CD4-positive, alpha-beta T cell (primary cell): ENCODE data around the gene OCRL. TPM values are rescaled to one million over a fixed set of nuclear protein-coding genes. Genes with fewer than 3 reads are reported as not detected.
A peak's percentile ranks its signal among the peaks of the same experiment; 100 is the strongest.

Experiments used
- ATAC-seq: fragments of 200-7000 bp; cut with Tn5 transposase; one replicate; pipeline ENCODE4 v1.10.0; 2022; ENCODE audit warnings: mild to moderate bottlenecking; ENCODE audit not compliant: poor library complexity
- CTCF ChIA-PET: fragments of 350-600 bp; sonication (Branson Sonifier 250); formaldehyde crosslinking; loops from one replicate; lab custom pipeline; 2021; ENCODE audit warnings: antibody characterized with exemption, inconsistent platforms; lab: Charles Lee
- POLR2A ChIA-PET: fragments of 350-600 bp; sonication (Branson Sonifier 250); formaldehyde crosslinking; loops from one replicate; lab custom pipeline; 2021; ENCODE audit warnings: antibody characterized with exemption, inconsistent platforms; lab: Charles Lee
- DNase-seq, 14 experiments: peaks; one replicate each; pipeline ENCODE4 v3.0.0-alpha.2; 2013 to 2020; ENCODE audit warnings: mixed read lengths in 2 of 14
- H3K27ac ChIP-seq, 2 donors: one replicate each; pipeline versions ENCODE4 v1.5.1 to v1.7.0; 2013; ENCODE audit warnings: low read length in 2 of 2, low read depth in 1 of 2, mild to moderate bottlenecking in 1 of 2
- H3K27me3 ChIP-seq, 2 experiments: 1 replicate in 1 of 2; 2 replicates in 1 of 2; pipeline versions ENCODE4 v1.6.1 to v1.7.0; 2013; ENCODE audit warnings: low read length in 2 of 2, control low read depth in 1 of 2, mild to moderate bottlenecking in 1 of 2, moderate library complexity in 1 of 2; ENCODE audit not compliant: insufficient read depth in 2 of 2, control insufficient read depth in 1 of 2
- H3K36me3 ChIP-seq: one replicate; pipeline ENCODE4 v1.6.1; 2013; ENCODE audit warnings: low read length, control low read depth; ENCODE audit not compliant: insufficient read depth
- H3K4me1 ChIP-seq: one replicate; pipeline ENCODE4 v1.6.1; 2013; ENCODE audit warnings: low read length, control low read depth; ENCODE audit not compliant: insufficient read depth
- H3K4me3 ChIP-seq: one replicate; pipeline ENCODE4 v1.5.1; 2013; ENCODE audit warnings: mild to moderate bottlenecking, low read length, moderate library complexity
- H3K9me3 ChIP-seq, 2 experiments: 1 replicate in 1 of 2; 2 replicates in 1 of 2; pipeline versions ENCODE4 v1.6.1 to v1.7.0; 2013; ENCODE audit warnings: low read length in 2 of 2, mild to moderate bottlenecking in 2 of 2, control low read depth in 1 of 2, moderate library complexity in 1 of 2; ENCODE audit not compliant: control insufficient read depth in 1 of 2, insufficient read depth in 1 of 2
- H3K27ac Mint-ChIP-seq: one replicate; pipeline ENCODE4 v1.8.0; 2020; ENCODE audit warnings: mixed read lengths
- H3K27me3 Mint-ChIP-seq: one replicate; pipeline ENCODE4 v1.8.0; 2021; ENCODE audit warnings: mixed read lengths
- H3K36me3 Mint-ChIP-seq: one replicate; pipeline ENCODE4 v1.8.0; 2021; ENCODE audit warnings: low read depth, mixed read lengths
- H3K4me1 Mint-ChIP-seq: one replicate; pipeline ENCODE4 v1.8.0; 2021; ENCODE audit warnings: low read depth, mixed read lengths
- H3K4me3 Mint-ChIP-seq: one replicate; pipeline ENCODE4 v1.8.0; 2020; ENCODE audit warnings: mild to moderate bottlenecking, mixed read lengths
- H3K9me3 Mint-ChIP-seq: one replicate; pipeline ENCODE4 v1.8.0; 2020; ENCODE audit warnings: mixed read lengths
- CTCF ChIP-seq: fragments of 200-600 bp; IDR thresholded peaks from one replicate; pipeline ENCODE4 v1.8.0; 2022; ENCODE audit warnings: antibody characterized with exemption, mild to moderate bottlenecking
- intact Hi-C, 2 experiments: fragments of 100-400 bp; cut with DNase I in 1 of 2; cut with micrococcal nuclease in 1 of 2; formaldehyde crosslinking; loops; one replicate each; pipeline versions ENCODE4 v1.15.1 to v1.9.0; 2023 to 2025; cut with DNase I, micrococcal nuclease
- total RNA-seq, 174 experiments: library from RNA in 2 of 174; stranded (reverse) in 2 of 174; gene quantifications; one replicate each; pipeline ENCODE4 v1.2.3 and lab custom pipeline; 2021 to 2026

OCRL gene
- total RNA-seq, 2 experiments from 2014 or later: 4.0 to 4.1 TPM

GRCh38 chrX:129522184-129523078 is 17.6 kb upstream of the OCRL start:
- Mint-ChIP-seq H3K27ac (peak overlapping the region; percentile 56), H3K36me3 (no peaks in the 10 kb centered on the region), H3K9me3 (no peaks in the 10 kb centered on the region), H3K4me3 (peak overlapping the region; percentile 90), H3K27me3 (peaks cover 4% of the 10 kb centered on the region), H3K4me1 (peaks cover 17% of the 10 kb centered on the region)
- H3K27ac ChIP-seq: no peak overlapping the region
- POLR2A ChIA-PET: no interaction called here
- no peaks in the 10 kb centered on the region for H3K27me3 ChIP-seq
- CTCF ChIA-PET: interaction anchor here (0.7 kb wide), 1 partner anchor 79 kb away, joined by 3 read pairs; no protein-coding TSS in a partner anchor
- H3K4me1 ChIP-seq: peaks cover 6% of the 10 kb centered on the region
- intact Hi-C loops: no loop called here
- peak; percentile 48 for ATAC-seq
- DNase-seq: peak in 3 of 14 experiments; percentile 20 to 33 (median 27)
- H3K36me3 ChIP-seq: no peaks in the 10 kb centered on the region
- H3K4me3 ChIP-seq: peak overlapping the region; percentile 69
- no peaks in the 10 kb centered on the region for H3K9me3 ChIP-seq
- no peak for TF ChIP-seq CTCF

- CTCF ChIA-PET: no interaction called here
- no peak for TF ChIP-seq CTCF
- peak within 1 kb of the TSS; percentile 93 for H3K4me3 Mint-ChIP-seq
- intact Hi-C loops: no loop called here
- DNase-seq (peak in 4 of 14 experiments; percentile 8 to 28 (median 14)), ATAC-seq (peak; percentile 26)
- Histone ChIP-seq H3K4me1 (peaks cover 6% of the 10 kb centered on the region), H3K36me3 (no peaks in the 10 kb centered on the region), H3K27ac (no peak within 1 kb of the TSS), H3K27me3 (no peaks in the 10 kb centered on the region), H3K9me3 (no peaks in the 10 kb centered on the region), H3K4me3 (peak within 1 kb of the TSS; percentile 69)
- peaks cover 17% of the 10 kb centered on the region for H3K4me1 Mint-ChIP-seq
- H3K9me3 Mint-ChIP-seq: no peaks in the 10 kb centered on the region
- no peaks in the 10 kb centered on the region for H3K36me3 Mint-ChIP-seq
- H3K27ac Mint-ChIP-seq: peak within 1 kb of the TSS; percentile 86
- H3K27me3 Mint-ChIP-seq: peaks cover 4% of the 10 kb centered on the region
- POLR2A ChIA-PET: no interaction called here
These were observed 16.8 kb upstream of the OCRL start, which contains the start of gene SMARCA1 for GRCh38 chrX:129523079-129523911. TSS of gene SMARCA1 (minus strand) at chrX:129523490. CDS start at chrX:129523370, 120 bp downstream.

- intact Hi-C loops: no loop called here
These were observed 15.7 kb upstream of the OCRL start for GRCh38 chrX:129524250-129524850.

More at GRCh38 chrX:129524250-129524850, 15.7 kb upstream of the OCRL start:
- no peak for TF ChIP-seq CTCF
- Mint-ChIP-seq H3K27ac (peak overlapping the region; percentile 86), H3K4me1 (peaks cover 17% of the 10 kb centered on the region), H3K4me3 (peak overlapping the region; percentile 93), H3K27me3 (peaks cover 4% of the 10 kb centered on the region), H3K9me3 (no peaks in the 10 kb centered on the region), H3K36me3 (no peaks in the 10 kb centered on the region)
- Histone ChIP-seq H3K27me3 (no peaks in the 10 kb centered on the region), H3K36me3 (no peaks in the 10 kb centered on the region), H3K9me3 (no peaks in the 10 kb centered on the region), H3K4me1 (peaks cover 6% of the 10 kb centered on the region), H3K4me3 (no peak overlapping the region), H3K27ac (no peak overlapping the region)
- POLR2A ChIA-PET: no interaction called here
- DNase-seq (no peak), ATAC-seq (no peak)
- CTCF ChIA-PET: no interaction called here
